Mucosa of rectum (tissue), 2 donors: Measurements from ENCODE around the gene CYB5B.

ENCODE experiments used
- H3K27ac ChIP-seq, 2 donors: one replicate each; pipeline ENCODE4 v1.7.0; 2013; ENCODE audit warnings: inconsistent platforms in 2 of 2, low read depth in 2 of 2, low read length in 2 of 2
- H3K27me3 ChIP-seq, 2 donors: one replicate each; pipeline ENCODE4 v1.7.0; 2013; ENCODE audit warnings: low read length in 2 of 2; ENCODE audit not compliant: control insufficient read depth in 2 of 2, insufficient read depth in 2 of 2
- H3K36me3 ChIP-seq, 2 donors: one replicate each; pipeline ENCODE4 v1.7.0; 2013; ENCODE audit warnings: low read length in 2 of 2; ENCODE audit not compliant: control insufficient read depth in 2 of 2, insufficient read depth in 2 of 2
- H3K4me1 ChIP-seq, 2 donors: one replicate each; pipeline ENCODE4 v1.7.0; 2013; ENCODE audit warnings: low read length in 2 of 2, mild to moderate bottlenecking in 1 of 2; ENCODE audit not compliant: control insufficient read depth in 2 of 2, insufficient read depth in 2 of 2
- H3K4me3 ChIP-seq, 2 donors: one replicate each; pipeline ENCODE4 v1.7.0; 2013; ENCODE audit warnings: low read length in 2 of 2
- H3K9ac ChIP-seq, 2 donors: one replicate each; pipeline ENCODE4 v1.7.0; 2013; ENCODE audit warnings: low read length in 2 of 2, low read depth in 1 of 2, mild to moderate bottlenecking in 1 of 2
- H3K9me3 ChIP-seq, 2 donors: one replicate each; pipeline ENCODE4 v1.7.0; 2013; ENCODE audit warnings: low read length in 2 of 2; ENCODE audit not compliant: control insufficient read depth in 2 of 2
- donor health status: healthy.
- donor health status: Normal muscosa, but diverticular disease.

Gene CYB5B, protein sequence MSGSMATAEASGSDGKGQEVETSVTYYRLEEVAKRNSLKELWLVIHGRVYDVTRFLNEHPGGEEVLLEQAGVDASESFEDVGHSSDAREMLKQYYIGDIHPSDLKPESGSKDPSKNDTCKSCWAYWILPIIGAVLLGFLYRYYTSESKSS

GRCh38 chr16:69424053-69424934 lies at the start of gene CYB5B:
Gene CYB5B (plus strand): TSS chr16:69424619. CDS start chr16:69424684, 65 bp downstream.
- Histone ChIP-seq H3K36me3 (peaks cover 13 to 21% of the 10 kb centered on the region in 2 donors), H3K9ac (peak within 1 kb of the TSS; percentile 76 to 95), H3K27me3 (no peaks in the 10 kb centered on the region), H3K27ac (peak within 1 kb of the TSS; percentile 88 to 92), H3K4me3 (peak within 1 kb of the TSS; percentile 80 to 100), H3K4me1 (peaks cover 6 to 10% of the 10 kb centered on the region in 2 donors), H3K9me3 (peaks cover 0 to 4% of the 10 kb centered on the region in 2 donors)

DNA sequence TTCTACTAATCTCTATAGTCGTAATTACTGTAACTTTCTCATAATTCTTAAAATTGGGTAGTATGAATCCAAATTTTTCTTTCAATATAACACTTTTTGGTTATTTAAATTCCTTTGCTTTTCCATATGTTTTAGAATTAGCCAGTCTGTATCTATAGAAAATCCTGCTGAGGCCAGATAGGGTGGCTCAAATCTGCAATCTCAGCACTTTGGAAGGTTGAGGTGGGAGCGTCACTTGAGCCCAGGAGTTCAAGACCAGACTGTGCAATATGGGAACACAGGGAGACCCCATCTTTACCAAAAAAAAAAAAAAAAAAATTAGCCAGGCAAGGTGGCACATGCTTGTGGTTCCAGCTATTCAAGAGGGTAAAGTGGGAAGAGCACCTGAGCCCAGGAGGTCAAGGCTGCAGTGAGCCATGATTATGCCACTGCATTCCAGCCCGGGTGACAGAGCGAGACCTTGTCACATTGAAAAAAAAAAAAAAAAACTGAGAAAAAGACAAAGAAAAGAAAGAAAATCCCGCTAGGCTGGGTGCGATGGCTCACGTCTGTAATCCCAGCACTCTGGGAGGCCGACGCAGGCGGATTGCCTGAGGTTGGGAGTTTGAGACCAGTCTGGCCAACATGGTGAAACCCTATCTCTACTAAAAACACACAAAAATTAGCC lies 47.9 kb upstream of the CYB5B start:
- no peaks in the 10 kb centered on the region for H3K9me3 ChIP-seq
- peaks cover 13 to 19% of the 10 kb centered on the region in 2 donors for H3K36me3 ChIP-seq
- peaks cover 8 to 16% of the 10 kb centered on the region in 2 donors for H3K4me1 ChIP-seq
- no peak overlapping the region for H3K27ac ChIP-seq
- H3K4me3 ChIP-seq, result no peak overlapping the region
- H3K27me3 ChIP-seq, result no peaks in the 10 kb centered on the region
- H3K9ac ChIP-seq, result no peak overlapping the region

DNA sequence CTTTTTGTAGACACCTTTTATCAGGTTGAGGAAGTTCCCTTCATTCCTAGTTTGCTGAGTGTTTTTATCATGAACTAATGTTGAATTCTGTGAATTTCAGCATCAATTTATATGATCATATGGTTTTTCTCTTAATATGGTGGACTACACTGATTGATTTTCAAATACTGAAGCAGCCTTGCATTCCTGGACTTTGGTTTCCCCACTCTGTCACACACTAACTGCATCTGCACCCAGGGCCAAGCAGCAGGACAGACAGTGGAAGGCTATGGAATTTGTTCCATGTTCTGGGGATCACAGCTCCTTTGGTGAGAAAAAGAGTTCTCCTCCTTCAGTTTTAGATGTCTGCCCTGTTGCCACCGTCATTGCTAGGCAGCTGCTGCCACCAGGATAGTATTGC lies 46.4 kb upstream of the CYB5B start:
- Histone ChIP-seq H3K4me3 (no peak overlapping the region), H3K27me3 (no peaks in the 10 kb centered on the region), H3K9ac (no peak overlapping the region), H3K27ac (no peak overlapping the region), H3K4me1 (peaks cover 3 to 11% of the 10 kb centered on the region in 2 donors), H3K36me3 (peaks cover 26 to 34% of the 10 kb centered on the region in 2 donors), H3K9me3 (no peaks in the 10 kb centered on the region)

DNA sequence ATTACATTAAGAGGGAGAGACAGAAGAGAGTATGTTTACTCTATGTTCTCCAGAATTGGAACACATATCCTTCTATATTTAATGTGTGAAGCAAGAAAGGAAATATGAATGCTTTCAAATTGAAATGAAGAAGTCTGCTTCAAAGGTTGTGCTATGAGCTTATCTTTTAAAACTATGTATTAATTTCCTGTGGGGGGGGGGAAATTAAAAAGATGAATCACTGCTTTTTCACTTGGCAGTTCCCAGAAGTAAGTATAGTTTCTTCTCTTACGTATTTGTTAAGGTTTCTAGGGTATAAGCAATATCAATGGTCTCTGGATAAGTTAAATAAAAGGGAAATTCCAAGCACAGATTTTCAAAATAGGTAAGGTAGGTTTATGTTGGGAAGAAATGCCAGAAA lies 45.7 kb upstream of the CYB5B start:
- Histone ChIP-seq H3K27ac (no peak overlapping the region), H3K4me1 (peaks cover 0 to 6% of the 10 kb centered on the region in 2 donors), H3K36me3 (peaks cover 28 to 36% of the 10 kb centered on the region in 2 donors), H3K9ac (no peak overlapping the region), H3K27me3 (no peaks in the 10 kb centered on the region), H3K9me3 (no peaks in the 10 kb centered on the region), H3K4me3 (no peak overlapping the region)

GRCh38 chr16:69381231-69381630 lies 43.2 kb upstream of the CYB5B start:
- Histone ChIP-seq H3K9me3 (no peaks in the 10 kb centered on the region), H3K4me3 (no peak overlapping the region), H3K4me1 (peaks cover 4 to 7% of the 10 kb centered on the region in 2 donors), H3K27ac (no peak overlapping the region), H3K9ac (no peak overlapping the region), H3K36me3 (peaks cover 28 to 42% of the 10 kb centered on the region in 2 donors), H3K27me3 (no peaks in the 10 kb centered on the region)

DNA sequence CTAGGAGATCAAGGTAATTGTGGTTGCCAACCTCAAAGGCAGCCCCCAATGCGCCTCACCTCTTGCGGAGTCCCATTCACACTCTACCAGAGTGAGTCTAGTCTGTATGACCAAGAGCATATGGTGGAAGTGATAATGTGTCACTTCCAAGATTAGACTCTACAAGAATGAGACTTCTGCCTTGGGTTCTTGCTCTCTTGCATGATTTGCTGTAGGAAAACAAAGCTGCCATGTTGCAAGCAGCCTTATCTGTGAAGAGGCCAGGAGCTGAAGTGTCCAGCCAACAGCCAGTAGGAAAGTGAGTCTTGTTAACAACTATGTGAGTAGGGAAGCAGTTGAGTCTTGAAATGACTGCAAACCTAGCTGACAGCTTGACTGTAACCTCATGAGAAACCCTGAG lies 42.0 kb upstream of the CYB5B start:
- Histone ChIP-seq H3K36me3 (peaks cover 28 to 42% of the 10 kb centered on the region in 2 donors), H3K27me3 (no peaks in the 10 kb centered on the region), H3K9me3 (no peaks in the 10 kb centered on the region), H3K9ac (no peak overlapping the region), H3K4me1 (peaks cover 4 to 7% of the 10 kb centered on the region in 2 donors), H3K4me3 (no peak overlapping the region), H3K27ac (no peak overlapping the region)

- peak overlapping the region; percentile 80 to 81 for H3K27ac ChIP-seq
These were observed 39.4 kb upstream of the CYB5B start for GRCh38 chr16:69384974-69385373.

GRCh38 chr16:69386596-69386995 lies 37.8 kb upstream of the CYB5B start:
- no peak overlapping the region for H3K27ac ChIP-seq
- peaks cover 4 to 7% of the 10 kb centered on the region in 2 donors for H3K4me1 ChIP-seq
- no peaks in the 10 kb centered on the region for H3K9me3 ChIP-seq
- H3K36me3 ChIP-seq, result peaks cover 15 to 22% of the 10 kb centered on the region in 2 donors
- no peak overlapping the region for H3K9ac ChIP-seq
- no peak overlapping the region for H3K4me3 ChIP-seq
- no peaks in the 10 kb centered on the region for H3K27me3 ChIP-seq

More at GRCh38 chr16:69384974-69385373, 39.4 kb upstream of the CYB5B start:
- Histone ChIP-seq H3K4me3 (peak overlapping the region; percentile 69 to 91), H3K9me3 (no peaks in the 10 kb centered on the region), H3K9ac (peak overlapping the region; percentile 78 to 83), H3K4me1 (peaks cover 4 to 7% of the 10 kb centered on the region in 2 donors), H3K27me3 (no peaks in the 10 kb centered on the region), H3K36me3 (peaks cover 17 to 27% of the 10 kb centered on the region in 2 donors)

DNA sequence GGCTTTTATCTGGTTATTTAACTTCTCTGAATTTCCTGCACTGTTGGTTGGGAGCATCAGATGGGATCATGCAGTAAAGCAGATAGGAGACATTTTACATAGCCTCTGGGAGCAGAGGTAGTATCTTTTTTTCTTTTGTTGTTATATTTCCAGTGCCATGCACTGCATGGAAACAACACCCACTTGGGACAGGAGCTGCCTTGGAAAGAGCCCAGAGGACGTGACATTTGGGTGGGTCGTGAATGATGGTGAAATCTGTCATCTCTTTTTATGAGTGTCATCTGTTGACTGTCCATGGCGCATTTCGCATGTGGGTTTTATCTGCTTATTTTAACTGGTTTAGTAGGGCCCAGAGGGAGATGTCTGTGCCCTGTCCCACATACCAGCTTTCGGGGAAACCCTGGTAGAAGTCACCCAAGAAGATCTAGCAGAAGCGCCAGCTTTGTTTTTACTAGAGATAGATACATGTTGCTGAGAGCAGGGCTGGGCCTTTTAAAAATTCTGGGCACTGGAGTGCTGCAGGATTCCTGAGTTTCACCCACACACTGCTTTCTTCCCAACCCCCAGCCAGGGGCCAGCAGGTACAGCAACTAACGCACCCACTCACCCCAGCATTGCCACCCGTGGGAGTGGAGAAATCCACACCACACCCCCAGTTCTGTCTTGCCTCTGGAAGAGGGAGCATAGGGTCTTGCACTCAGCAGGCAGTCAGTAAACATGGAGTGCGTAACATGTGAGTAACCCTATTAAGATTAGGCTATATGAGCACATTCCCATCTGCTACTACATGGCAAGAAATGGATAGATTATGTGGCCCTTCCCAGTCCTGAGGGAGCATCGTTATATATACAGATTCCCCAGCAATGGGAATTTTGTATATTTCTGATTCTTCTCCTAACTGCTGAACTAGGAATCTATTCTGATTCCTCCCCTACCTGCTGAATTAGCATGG lies 30.2 kb upstream of the CYB5B start:
- no peaks in the 10 kb centered on the region for H3K9me3 ChIP-seq
- H3K9ac ChIP-seq, result no peak overlapping the region
- H3K27ac ChIP-seq, result no peak overlapping the region
- H3K4me1 ChIP-seq, result peaks cover 15 to 25% of the 10 kb centered on the region in 2 donors
- H3K36me3 ChIP-seq, result no peaks in the 10 kb centered on the region
- no peaks in the 10 kb centered on the region for H3K27me3 ChIP-seq
- no peak overlapping the region for H3K4me3 ChIP-seq
